Testis (tissue), 3 donors: ENCODE results near the gene RUNDC3A. TPM values are rescaled to one million over a fixed set of nuclear protein-coding genes. Genes with fewer than 3 reads are reported as not detected.
"Not testable (repeated sequence)": the region's sequence is repeated elsewhere in the genome, so short reads cannot be mapped to it uniquely, and the experiment has no call there.

ENCODE experiments used
- DNase-seq: peaks from one replicate; pipeline ENCODE4 v3.0.0-alpha.2; 2019
- H3K27ac ChIP-seq, 2 donors: fragments of 200-600 bp; sonication (generic); one replicate each; pipeline ENCODE4 v1.5.1; 2019
- H3K27me3 ChIP-seq: fragments of 200-600 bp; sonication (generic); one replicate; pipeline ENCODE4 v1.5.1; 2019
- H3K36me3 ChIP-seq: fragments of 200-600 bp; sonication (generic); one replicate; pipeline ENCODE4 v1.5.1; 2017; ENCODE audit warnings: low read depth; ENCODE audit errors: missing control alignments
- H3K4me1 ChIP-seq: fragments of 200-600 bp; sonication (generic); one replicate; pipeline ENCODE4 v1.5.1; 2019
- H3K4me3 ChIP-seq, 2 donors: fragments of 200-600 bp; sonication (generic); one replicate each; pipeline ENCODE4 v1.5.1; 2017 to 2019
- H3K9me3 ChIP-seq: fragments of 200-600 bp; sonication (generic); one replicate; pipeline ENCODE4 v1.5.1; 2017
- POLR2A ChIP-seq: fragments of 450-650 bp; IDR thresholded peaks from one replicate; pipeline ENCODE4 v1.6.1; 2017; ENCODE audit warnings: antibody characterized with exemption, mild to moderate bottlenecking, moderate library complexity
- WGBS, 2 donors: methylation state at CpG; one replicate each; pipeline ENCODE4 v1.1.5; 2018; 5-methylcytosine and 5-hydroxymethylcytosine counted together
- intact Hi-C: fragments of 100-400 bp; cut with DNase I; formaldehyde crosslinking; loops from one replicate; pipeline ENCODE4 v1.15.1; 2023; ENCODE audit warnings: low total_unique reads
- polyA plus RNA-seq: library from polyadenylated mRNA; stranded (reverse); fragments of 350-450 nt; fragmentation: Illumina TruSeq; extraction: RNeasy Lipid Tissue Mini Kit (QIAGEN cat#74804); gene quantifications from one replicate; pipeline ENCODE4 v1.2.3, GENCODE V29; 2014; ENCODE audit warnings: low read depth, low replicate concordance; ENCODE audit not compliant: insufficient read depth
- total RNA-seq, 2 donors: library from RNA; depleted of rRNA; stranded (reverse); fragments of >200 nt; gene quantifications; one replicate each; pipeline ENCODE4 v1.2.3, GENCODE V29; 2016
- TF ChIP-seq, protein P1 (sequence below), 3 experiments: fragments of 450-650 bp in 2 of 3; fragments of 200-600 bp in 1 of 3; sonication (generic) in 1 of 3; IDR thresholded peaks; one replicate each; pipeline ENCODE4 v1.5.1; 2016 to 2019; ENCODE audit warnings: antibody characterized with exemption in 3 of 3, mild to moderate bottlenecking in 2 of 3, moderate library complexity in 1 of 3

Gene RUNDC3A
- total and polyA plus RNA-seq, 3 donors from 2014 or later = 14.6 to 53.1 (median 17.5) TPM

DNA sequence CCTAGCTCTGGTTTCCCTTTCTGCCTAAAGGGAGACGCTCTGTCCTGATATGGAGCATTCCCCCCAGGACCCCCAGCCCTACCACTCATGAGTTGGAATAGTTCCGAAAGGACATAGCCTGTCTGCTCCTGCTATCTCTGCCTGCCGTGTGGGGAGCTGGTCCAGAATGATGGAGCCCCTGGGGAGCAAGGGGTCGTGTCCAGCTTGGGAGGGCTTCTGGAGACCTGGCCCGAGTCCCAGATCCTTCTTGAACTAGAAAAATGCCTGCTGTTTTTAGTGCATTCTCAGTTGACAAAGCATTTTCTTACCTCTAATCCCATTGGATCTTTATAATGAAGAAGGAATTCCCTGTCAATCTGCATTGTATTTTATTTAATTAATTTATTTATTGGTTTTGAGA lies 27.6 kb downstream of the RUNDC3A start:
- Histone ChIP-seq H3K4me3 (no peak overlapping the region), H3K4me1 (no peaks in the 10 kb centered on the region), H3K36me3 (no peaks in the 10 kb centered on the region), H3K9me3 (no peaks in the 10 kb centered on the region), H3K27me3 (no peaks in the 10 kb centered on the region), H3K27ac (no peak overlapping the region)
- TF ChIP-seq POLR2A = no peak
- TF ChIP-seq, protein P1, sequence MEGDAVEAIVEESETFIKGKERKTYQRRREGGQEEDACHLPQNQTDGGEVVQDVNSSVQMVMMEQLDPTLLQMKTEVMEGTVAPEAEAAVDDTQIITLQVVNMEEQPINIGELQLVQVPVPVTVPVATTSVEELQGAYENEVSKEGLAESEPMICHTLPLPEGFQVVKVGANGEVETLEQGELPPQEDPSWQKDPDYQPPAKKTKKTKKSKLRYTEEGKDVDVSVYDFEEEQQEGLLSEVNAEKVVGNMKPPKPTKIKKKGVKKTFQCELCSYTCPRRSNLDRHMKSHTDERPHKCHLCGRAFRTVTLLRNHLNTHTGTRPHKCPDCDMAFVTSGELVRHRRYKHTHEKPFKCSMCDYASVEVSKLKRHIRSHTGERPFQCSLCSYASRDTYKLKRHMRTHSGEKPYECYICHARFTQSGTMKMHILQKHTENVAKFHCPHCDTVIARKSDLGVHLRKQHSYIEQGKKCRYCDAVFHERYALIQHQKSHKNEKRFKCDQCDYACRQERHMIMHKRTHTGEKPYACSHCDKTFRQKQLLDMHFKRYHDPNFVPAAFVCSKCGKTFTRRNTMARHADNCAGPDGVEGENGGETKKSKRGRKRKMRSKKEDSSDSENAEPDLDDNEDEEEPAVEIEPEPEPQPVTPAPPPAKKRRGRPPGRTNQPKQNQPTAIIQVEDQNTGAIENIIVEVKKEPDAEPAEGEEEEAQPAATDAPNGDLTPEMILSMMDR (IDR thresholded peaks at IDR 0.05) = no peak
- 47 to 56% methylated on average over 5 of the region's 5 CpGs for WGBS, 2 donors
- DNase-seq = no peak
- intact Hi-C loops = no loop called here

DNA sequence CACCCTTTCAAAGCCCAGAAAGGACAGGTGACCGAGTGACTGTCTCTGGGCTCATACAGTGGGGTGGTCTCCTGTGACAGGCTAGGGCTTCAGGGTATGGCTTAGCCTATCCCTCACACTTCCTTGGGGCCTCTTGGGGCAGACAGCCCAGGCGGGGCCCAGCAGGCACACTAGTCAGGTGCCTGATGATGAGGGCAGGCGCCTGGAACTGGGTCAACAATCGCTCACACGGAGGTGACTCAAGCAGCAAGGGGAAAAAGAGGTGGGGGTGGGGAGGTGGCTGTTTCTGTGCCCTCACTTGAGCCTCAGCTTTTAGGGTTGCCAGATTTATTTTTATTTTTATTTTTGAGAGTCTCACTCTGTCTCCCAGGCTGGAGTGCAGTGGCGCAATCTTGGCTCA lies 30.3 kb downstream of the RUNDC3A start:
- Histone ChIP-seq H3K27me3 (no peaks in the 10 kb centered on the region), H3K27ac (no peak overlapping the region), H3K4me3 (no peak overlapping the region), H3K9me3 (no peaks in the 10 kb centered on the region), H3K36me3 (no peaks in the 10 kb centered on the region), H3K4me1 (no peaks in the 10 kb centered on the region)
- TF ChIP-seq, protein P1 (IDR thresholded peaks at IDR 0.05) = no peak
- TF ChIP-seq POLR2A = no peak
- no peak for DNase-seq
- intact Hi-C loops = no loop called here
- 64 to 86% methylated on average over 6 of the region's 6 CpGs for WGBS, 2 donors

DNA sequence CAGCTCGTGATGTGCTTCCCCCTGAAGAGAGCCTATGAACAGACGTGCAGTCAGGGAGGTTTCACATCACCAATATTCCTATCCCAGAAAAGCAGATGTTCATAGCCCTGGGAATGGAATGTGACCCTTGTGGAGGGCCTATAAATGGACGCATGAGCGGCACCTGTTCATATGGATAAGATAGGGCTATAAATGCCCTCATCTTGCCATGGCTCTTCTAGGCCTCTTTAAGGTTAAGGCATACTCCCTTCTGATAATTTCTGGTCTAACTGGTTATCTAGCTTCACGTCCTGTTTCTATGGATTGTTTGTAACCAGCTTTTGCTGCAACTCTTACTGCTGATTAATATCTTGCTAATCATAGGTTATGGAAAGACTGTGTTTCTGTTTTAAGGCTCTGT lies 32.2 kb downstream of the RUNDC3A start:
- H3K9me3 ChIP-seq, DNase-seq, H3K4me3 ChIP-seq, H3K27me3 ChIP-seq, intact Hi-C loops, H3K4me1 ChIP-seq, H3K27ac ChIP-seq, H3K36me3 ChIP-seq: not testable (repeated sequence)
- WGBS, 2 donors = 65 to 76% methylated on average over 5 of the region's 5 CpGs

DNA sequence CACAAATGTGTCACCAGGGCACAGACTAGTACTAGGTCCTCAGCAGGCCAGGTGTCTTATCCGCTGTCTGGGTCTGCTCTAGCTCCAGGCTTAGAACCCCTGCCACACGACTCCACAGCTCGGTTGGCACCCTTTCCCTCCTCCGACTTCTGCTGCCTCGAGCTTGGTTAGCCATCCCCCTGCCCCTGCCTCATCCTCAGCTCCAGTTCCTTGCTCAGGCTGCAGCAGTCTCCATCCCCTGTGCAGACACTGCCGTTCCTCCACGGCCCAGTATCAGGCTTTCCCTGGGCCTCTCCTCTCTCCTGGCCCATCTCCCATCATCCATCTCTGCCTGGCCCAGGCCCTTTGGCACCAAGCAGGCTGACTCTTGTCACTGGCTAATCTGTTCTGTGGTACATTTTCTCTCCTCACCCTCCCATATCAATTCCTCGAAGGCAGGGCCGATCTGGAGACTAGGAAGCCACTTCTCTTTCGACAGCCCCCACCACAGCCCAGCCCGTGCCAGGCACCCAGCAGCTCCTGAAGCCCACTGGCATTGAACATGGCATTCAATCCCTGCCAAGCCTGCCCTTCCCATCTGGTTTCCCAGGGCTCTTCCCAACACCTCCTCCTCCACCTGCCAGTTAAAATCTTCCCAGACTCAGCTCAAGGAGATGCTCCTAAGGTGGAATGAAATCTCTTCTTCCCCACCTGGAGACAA lies 35.3 kb downstream of the RUNDC3A start:
- H3K4me3 ChIP-seq = no peak overlapping the region
- no peak overlapping the region for H3K27ac ChIP-seq
- WGBS, 2 donors = 64 to 71% methylated on average over 11 of the region's 11 CpGs
- no peaks in the 10 kb centered on the region for H3K27me3 ChIP-seq
- no peaks in the 10 kb centered on the region for H3K9me3 ChIP-seq
- no peaks in the 10 kb centered on the region for H3K36me3 ChIP-seq
- intact Hi-C loops = no loop called here
- TF ChIP-seq, protein P1 (IDR thresholded peaks at IDR 0.05) = no peak
- no peak for TF ChIP-seq POLR2A
- DNase-seq = no peak
- peaks cover 4% of the 10 kb centered on the region for H3K4me1 ChIP-seq

DNA sequence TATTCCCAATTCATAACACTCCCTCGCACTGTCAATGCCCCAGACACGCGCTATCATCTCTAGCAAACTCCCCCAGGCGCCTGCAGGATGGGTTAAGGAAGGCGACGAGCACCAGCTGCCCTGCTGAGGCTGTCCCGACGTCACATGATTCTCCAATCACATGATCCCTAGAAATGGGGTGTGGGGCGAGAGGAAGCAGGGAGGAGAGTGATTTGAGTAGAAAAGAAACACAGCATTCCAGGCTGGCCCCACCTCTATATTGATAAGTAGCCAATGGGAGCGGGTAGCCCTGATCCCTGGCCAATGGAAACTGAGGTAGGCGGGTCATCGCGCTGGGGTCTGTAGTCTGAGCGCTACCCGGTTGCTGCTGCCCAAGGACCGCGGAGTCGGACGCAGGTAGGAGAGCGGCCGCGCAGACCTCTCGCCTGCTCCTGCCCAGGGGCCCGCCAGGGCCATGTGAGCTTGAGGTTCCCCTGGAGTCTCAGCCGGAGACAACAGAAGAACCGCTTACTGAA lies 36.6 kb downstream of the RUNDC3A start, which contains the start of gene GRN:
Gene GRN (plus strand): TSS at position 364 of the 515 bp plus-strand sequence. CDS start 3,863 bp downstream, outside the sequence.
- Histone ChIP-seq H3K4me3 (peak within 1 kb of the TSS; percentile 69 to 75), H3K27ac (peak within 1 kb of the TSS; percentile 12 to 82), H3K9me3 (no peaks in the 10 kb centered on the region), H3K4me1 (peaks cover 4% of the 10 kb centered on the region), H3K36me3 (no peaks in the 10 kb centered on the region), H3K27me3 (no peaks in the 10 kb centered on the region)
- TF ChIP-seq POLR2A = no peak
- TF ChIP-seq, protein P1 (IDR thresholded peaks at IDR 0.05) = no peak
- intact Hi-C loops = no loop called here
- WGBS, 2 donors = 0% methylated on average over 26 of the region's 26 CpGs
- DNase-seq = peak; percentile 99
